Activated CD4-positive, alpha-beta T cell treated with anti-CD3 and anti-CD28 coated beads, Interleukin-10, Interleukin-2, amounts not matched to agents 100 ng/mL and 50 ng/mL, durations not matched to agents 16 hours and 8 hours (primary cell): Measurements from ENCODE around the gene RASSF7.

Experiments
- DNase-seq: peaks from one replicate; pipeline ENCODE4 v3.0.0-alpha.2; 2020

Gene RASSF7

DNA sequence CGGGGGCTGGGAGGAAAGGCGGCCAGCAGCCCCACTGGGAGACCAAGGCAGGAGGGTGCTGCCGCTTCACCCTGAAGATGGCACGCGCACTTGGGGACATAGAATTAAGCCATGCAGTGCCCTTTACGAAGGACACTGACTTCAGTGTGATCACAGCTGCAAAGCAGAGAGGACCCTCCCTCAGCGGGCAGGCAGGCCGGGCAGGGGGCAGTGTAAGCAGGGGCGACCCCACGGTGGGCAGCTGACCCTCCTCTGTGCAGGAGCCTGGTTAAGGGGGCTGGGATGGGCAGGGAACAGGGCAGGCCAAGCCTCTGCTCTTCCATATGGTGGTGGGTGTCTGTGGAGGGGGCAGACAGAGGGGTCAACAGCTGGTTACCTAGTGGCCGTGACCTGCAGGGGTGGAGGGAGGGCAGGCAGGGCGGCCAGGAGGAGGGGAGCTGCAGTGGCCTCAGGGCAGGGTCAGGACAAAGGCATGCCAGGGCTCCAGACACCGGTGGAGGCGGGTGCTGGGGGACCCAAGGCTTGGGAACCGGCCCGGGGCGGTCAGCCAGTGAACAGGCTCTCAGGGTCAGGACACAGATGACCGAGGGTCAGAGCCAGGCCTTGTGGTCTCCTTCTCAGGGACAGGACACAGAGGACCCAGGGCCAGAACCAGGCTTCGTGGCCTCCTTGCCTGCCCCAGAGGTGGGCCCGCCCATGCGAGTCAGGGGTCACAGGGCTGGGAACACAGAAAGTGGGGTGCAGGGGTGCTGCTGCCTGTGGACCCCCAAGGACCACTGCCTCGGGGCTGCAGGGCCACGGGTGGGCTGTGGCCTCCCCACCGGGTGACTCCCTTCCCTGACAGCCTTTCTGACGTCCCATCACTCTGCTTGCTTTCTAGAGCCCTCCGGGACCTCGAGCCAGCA lies 7.4 kb upstream of the RASSF7 start:
- no peak for DNase-seq

- no peak for DNase-seq
These were observed 6.8 kb upstream of the RASSF7 start for GRCh38 chr11:553988-554340.

- peak; percentile 80 for DNase-seq
These were observed 6.1 kb upstream of the RASSF7 start for GRCh38 chr11:554428-555226.

DNA sequence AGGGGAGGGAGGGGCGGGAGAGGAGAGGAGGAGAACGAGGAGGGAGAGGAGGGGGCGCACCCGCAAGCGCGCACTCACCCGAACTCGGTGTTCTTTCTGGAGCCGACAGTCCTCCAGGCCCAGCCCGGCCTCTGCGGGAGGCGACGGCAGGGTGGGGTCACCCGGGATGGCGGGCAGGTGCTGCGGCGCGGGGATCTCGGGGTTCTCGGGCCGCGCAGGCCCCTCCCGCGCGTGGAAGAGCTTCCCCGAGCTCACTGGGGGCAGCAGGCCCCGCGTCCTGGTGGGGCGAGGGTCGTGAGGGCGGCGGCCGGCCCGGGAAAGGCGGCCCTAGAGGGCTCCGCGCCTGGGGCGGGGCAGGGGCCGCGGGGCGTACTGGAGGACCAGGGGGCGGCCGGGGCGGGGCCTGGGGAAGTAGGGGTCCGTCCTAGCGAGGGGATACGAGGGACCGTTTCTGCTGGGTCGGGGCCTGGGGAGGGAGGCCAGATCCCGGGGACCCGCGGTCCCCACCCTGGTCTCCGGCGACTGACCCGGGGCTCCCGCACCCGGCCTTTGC lies 5.5 kb upstream of the RASSF7 start:
- DNase-seq = no peak

GRCh38 chr11:555780-556661 lies 4.7 kb upstream of the RASSF7 start:
- no peak for DNase-seq

DNA sequence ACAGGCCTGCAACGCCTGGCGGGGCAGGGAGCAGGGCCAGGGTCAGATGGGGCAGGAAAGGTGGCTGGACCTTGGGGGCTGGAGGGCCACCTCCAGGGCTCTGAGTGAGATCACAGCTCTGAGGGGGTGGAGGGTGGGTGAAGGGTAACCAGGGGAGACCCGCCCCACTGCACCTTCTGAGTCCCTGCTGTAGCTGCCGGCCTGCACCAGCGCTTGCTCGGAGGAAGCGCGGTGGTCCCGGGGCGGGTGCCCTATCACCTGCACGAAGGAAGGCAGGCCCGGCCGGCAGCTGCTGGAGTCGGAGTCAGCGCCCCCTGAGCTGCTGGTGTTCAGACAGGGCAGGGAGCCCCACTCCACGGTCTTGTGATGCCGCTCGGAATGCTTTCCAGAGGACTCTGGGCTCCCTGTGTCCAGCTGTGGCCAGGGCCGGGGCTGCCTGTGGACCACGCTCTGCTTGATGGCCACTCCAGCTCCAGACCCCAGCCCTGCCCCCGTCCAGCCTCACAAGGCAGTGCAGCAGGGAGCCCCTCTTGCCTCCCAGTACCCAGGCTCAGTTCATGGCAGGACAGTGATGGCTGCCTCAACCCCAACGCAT lies 4.0 kb upstream of the RASSF7 start:
- DNase-seq = no peak

GRCh38 chr11:557328-558132 lies 3.2 kb upstream of the RASSF7 start:
- DNase-seq = no peak

- no peak for DNase-seq
These were observed 2.3 kb upstream of the RASSF7 start for GRCh38 chr11:558503-558902.

GRCh38 chr11:559020-559620 lies 1.6 kb upstream of the RASSF7 start:
- no peak for DNase-seq

- no peak for DNase-seq
These were observed 962 bp upstream of the RASSF7 start for GRCh38 chr11:559712-560304.

DNA sequence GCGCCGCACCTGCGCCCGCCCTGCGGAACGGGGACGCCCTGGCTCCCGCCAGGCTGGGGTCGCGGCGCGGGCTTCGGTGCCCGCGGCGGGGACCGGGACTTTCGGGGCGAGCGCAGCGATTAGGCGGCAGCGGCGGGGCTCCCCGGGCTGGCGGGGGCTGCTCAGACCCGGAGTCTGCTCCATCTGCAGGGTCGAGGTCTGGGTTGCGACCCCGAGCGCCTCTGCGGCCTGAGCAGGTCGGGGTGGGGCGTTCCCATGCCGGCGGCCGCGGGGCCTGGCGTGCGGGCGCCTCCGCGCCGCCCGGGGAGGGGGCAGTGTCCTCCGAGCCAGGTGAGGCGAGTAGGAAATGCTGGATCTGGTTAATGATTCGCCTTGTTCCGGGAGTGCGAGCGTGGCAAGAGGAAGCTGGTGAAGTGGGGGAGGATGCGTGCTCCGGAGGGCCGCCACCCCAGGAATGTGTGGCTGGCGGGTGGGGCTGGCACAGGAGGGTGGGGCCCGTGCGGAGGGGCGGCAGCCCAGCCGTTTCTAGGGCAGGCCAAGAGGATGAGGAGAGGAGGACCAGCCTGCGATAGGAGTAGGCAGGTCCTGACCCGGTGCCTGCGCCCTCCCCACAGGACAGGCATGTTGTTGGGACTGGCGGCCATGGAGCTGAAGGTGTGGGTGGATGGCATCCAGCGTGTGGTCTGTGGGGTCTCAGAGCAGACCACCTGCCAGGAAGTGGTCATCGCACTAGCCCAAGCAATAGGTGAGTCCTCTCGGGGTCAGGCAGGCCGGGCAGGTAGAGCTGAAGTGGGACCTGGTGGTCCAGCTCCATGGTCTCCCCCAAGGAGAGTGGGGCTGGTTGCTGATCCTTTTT lies 606 bp downstream of the RASSF7 start:
- no peak for DNase-seq

DNA sequence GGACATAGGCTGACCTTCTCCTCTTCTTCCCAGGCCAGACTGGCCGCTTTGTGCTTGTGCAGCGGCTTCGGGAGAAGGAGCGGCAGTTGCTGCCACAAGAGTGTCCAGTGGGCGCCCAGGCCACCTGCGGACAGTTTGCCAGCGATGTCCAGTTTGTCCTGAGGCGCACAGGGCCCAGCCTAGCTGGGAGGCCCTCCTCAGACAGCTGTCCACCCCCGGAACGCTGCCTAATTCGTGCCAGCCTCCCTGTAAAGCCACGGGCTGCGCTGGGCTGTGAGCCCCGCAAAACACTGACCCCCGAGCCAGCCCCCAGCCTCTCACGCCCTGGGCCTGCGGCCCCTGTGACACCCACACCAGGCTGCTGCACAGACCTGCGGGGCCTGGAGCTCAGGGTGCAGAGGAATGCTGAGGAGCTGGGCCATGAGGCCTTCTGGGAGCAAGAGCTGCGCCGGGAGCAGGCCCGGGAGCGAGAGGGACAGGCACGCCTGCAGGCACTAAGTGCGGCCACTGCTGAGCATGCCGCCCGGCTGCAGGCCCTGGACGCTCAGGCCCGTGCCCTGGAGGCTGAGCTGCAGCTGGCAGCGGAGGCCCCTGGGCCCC lies 1.4 kb downstream of the RASSF7 start:
- DNase-seq = no peak

GRCh38 chr11:563066-563811 lies 2.5 kb downstream of the RASSF7 start:
- DNase-seq = no peak

GRCh38 chr11:563812-564578 lies 3.2 kb downstream of the RASSF7 start:
- DNase-seq = no peak

DNA sequence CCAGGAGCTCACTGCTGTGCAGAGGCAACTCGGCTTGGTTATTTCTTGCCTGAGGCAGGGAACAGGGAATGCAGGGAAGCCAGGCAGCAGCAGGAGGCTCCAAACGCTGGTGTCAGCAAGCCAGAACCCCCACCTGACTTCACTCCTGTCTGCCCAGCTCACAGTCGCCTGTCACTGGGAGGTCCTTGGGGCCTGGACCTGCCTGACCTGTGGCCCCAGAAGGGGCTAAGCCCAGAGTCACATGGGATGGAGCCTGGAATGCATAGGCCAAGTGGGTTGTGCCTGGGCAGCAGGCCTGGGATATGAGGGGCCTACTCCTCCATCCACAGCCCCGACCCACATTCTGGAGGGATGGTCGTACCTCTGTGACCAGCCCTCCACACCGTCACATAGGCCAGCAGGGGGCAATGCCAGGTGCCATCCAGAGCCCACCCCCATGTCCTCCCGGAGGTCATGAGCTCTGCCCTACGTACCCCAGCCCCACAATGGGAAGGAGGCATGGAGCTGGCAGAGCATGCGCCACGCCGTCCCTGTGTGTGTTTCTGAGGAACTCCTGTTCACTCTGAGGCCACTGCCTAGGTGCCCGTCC lies 5.2 kb downstream of the RASSF7 start:
- DNase-seq = no peak

DNA sequence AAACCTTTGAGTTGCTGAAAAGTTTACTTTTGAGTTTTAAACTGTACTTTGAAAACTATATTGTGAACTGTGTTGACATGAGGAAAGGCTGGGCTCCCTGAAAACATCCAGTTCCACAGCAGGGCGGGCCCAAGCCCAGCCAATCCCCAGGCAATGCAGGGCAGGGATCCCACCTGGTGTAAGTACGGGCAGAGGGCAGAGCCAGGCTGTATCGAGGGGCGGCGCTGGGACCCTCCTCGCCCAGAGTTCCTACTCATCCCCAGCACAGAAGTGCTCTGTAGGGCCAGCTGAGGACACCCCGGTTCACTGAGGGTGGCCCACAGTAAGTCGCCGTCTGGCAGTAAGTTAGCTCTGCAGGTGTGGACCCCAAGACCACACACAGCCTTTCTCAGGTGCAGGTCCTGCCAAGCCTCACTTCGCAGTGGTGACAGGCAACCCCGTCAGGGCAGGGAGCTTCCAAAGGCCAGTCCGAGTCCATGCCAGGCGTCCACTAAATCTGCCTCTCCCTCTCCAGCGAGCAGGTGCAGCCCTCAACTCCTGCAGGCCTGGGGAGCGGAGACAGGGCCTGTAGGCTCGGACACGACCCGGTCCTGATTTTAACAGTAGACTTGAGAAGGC lies 6.3 kb downstream of the RASSF7 start:
- no peak for DNase-seq
